Retina (tissue), 1 donor: ENCODE results near the gene FGF8.

ENCODE experiments used
- DNase-seq: peaks from one replicate; pipeline ENCODE4 v3.0.0-alpha.2; 2016

The FGF8 gene

GRCh38 chr10:101725296-101726114 is 50.4 kb downstream of the FGF8 start:
- no peak for DNase-seq

- no peak for DNase-seq
These were observed 51.5 kb downstream of the FGF8 start for GRCh38 chr10:101724446-101724845.

- DNase-seq, result no peak
These were observed 52.7 kb downstream of the FGF8 start for GRCh38 chr10:101723176-101723575.

- no peak for DNase-seq
These were observed 54.1 kb downstream of the FGF8 start for GRCh38 chr10:101721806-101722205.

GRCh38 chr10:101720606-101721230 is 55.2 kb downstream of the FGF8 start:
- DNase-seq, result no peak
